Cardiac muscle cell (in vitro differentiated cells and primary cell): ENCODE measurements around the gene GRAMD1A. TPM values are rescaled to one million over a fixed set of nuclear protein-coding genes. Genes with fewer than 3 reads are reported as not detected.

Experiments
- DNase-seq, 2 donors: peaks; one replicate each; pipeline versions ENCODE4 v3.0.0 to v3.0.0-alpha.2; 2010 to 2017; ENCODE audit warnings: low read depth in 1 of 2, low spot score in 1 of 2
- H3K27ac ChIP-seq: fragments of 200-600 bp; sonication (generic); 2 replicates; pipeline ENCODE4 v1.5.1; 2016
- H3K27me3 ChIP-seq: fragments of 200-600 bp; sonication (generic); 2 replicates; pipeline ENCODE4 v1.6.0; 2016; ENCODE audit warnings: control low read depth
- H3K36me3 ChIP-seq: fragments of 200-600 bp; sonication (generic); 2 replicates; pipeline ENCODE4 v1.5.1; 2016; ENCODE audit warnings: control low read depth
- H3K4me1 ChIP-seq: fragments of 200-600 bp; sonication (generic); 2 replicates; pipeline ENCODE4 v1.8.1; 2017; ENCODE audit warnings: low read depth, mild to moderate bottlenecking, mixed run types
- H3K4me3 ChIP-seq: fragments of 200-600 bp; sonication (generic); 2 replicates; pipeline ENCODE4 v1.5.1; 2016; ENCODE audit warnings: mild to moderate bottlenecking
- H3K9me3 ChIP-seq: fragments of 200-600 bp; sonication (generic); 2 replicates; pipeline ENCODE4 v1.5.1; 2017; ENCODE audit warnings: low read depth, mild to moderate bottlenecking, control low read depth
- polyA plus RNA-seq: library from polyadenylated mRNA; unstranded; fragments of >200 nt; fragmentation: Nextera tagmentation; extraction: Ambion mirVana; gene quantifications from 2 replicates; pipeline ENCODE4 v1.2.1, GENCODE V29; 2016
- total RNA-seq: library from RNA; depleted of rRNA; stranded (reverse); fragments of >200 nt; gene quantifications from 2 replicates; pipeline ENCODE4 v1.2.3, GENCODE V29; 2016
- TF ChIP-seq, protein P1 (sequence below): IDR thresholded peaks from 2 replicates; pipeline ENCODE4 v1.5.1; 2012; ENCODE audit warnings: low read depth, mild to moderate bottlenecking, low read length

Gene GRAMD1A
- total and polyA plus RNA-seq, 2 experiments from 2014 or later = 84.6 to 113 TPM

DNA sequence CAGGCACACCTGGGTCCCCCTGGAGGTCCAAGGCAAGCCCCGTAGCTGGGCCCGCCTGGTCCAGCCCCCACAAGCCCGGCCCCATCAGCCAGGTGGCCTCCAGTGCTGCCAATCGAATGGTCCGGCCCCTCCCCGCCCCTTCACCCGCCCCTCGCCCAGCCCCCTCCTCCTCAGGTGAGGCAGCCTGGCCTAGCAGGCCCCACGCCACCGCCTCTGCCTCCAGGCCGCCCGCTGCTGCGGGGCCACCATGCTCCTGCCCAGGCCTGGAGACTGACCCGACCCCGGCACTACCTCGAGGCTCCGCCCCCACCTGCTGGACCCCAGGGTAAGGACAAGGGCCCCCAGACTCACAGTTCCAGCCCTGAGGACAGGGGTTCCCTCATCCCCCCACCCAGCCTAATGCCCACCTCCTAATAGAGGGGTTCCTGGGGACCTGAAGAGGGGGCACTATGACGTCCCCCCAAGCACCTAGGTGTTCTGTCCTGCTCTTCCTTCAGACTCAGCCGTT, 41.5 kb downstream of the GRAMD1A start, which contains the start of gene HPN:
HPN (plus strand) TSS at position 174 of the 508 bp plus-strand sequence. CDS start 786 bp downstream, outside the sequence.
- no peaks in the 10 kb centered on the region for H3K9me3 ChIP-seq
- H3K4me1 ChIP-seq = peaks cover 20% of the 10 kb centered on the region
- TF ChIP-seq, protein P1, sequence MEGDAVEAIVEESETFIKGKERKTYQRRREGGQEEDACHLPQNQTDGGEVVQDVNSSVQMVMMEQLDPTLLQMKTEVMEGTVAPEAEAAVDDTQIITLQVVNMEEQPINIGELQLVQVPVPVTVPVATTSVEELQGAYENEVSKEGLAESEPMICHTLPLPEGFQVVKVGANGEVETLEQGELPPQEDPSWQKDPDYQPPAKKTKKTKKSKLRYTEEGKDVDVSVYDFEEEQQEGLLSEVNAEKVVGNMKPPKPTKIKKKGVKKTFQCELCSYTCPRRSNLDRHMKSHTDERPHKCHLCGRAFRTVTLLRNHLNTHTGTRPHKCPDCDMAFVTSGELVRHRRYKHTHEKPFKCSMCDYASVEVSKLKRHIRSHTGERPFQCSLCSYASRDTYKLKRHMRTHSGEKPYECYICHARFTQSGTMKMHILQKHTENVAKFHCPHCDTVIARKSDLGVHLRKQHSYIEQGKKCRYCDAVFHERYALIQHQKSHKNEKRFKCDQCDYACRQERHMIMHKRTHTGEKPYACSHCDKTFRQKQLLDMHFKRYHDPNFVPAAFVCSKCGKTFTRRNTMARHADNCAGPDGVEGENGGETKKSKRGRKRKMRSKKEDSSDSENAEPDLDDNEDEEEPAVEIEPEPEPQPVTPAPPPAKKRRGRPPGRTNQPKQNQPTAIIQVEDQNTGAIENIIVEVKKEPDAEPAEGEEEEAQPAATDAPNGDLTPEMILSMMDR = no peak
- H3K27ac ChIP-seq = peak within 1 kb of the TSS; percentile 60
- peak within 1 kb of the TSS; percentile 0 for H3K4me3 ChIP-seq
- H3K27me3 ChIP-seq = no peaks in the 10 kb centered on the region
- DNase-seq = peak in 1 of 2 donors; percentile 43
- no peaks in the 10 kb centered on the region for H3K36me3 ChIP-seq

DNA sequence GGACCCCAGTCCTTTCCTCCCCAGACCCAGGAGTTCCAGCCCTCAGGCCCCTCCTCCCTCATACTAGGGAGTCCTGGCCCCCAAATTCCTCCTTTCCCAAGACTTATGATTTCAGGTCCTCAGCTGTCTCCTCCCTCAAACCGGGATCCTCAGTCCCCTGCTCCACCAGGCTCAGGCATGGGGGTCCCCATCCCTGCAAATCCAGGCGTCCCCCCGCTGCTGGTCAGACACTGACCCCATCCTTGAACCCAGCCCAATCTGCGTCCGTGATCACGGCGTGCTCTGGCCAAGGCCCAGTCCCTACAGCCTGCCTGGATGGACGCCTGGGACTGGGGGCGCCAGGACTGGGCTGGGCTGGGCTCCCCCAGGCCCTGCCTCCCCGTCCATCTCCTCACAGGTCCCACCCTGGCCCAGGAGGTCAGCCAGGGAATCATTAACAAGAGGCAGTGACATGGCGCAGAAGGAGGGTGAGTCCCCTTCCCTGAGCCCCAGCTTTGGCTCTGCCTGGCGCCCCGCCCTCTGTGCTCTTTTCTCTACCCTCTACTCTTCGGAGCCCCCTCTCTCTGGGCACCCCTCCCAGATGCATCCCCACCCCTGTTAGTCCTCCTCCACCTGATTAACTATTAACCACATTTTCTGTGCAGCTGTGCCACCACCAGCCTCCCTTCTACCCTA, 42.1 kb downstream of the GRAMD1A start:
- Histone ChIP-seq H3K4me3 (no peak overlapping the region), H3K27me3 (no peaks in the 10 kb centered on the region), H3K9me3 (no peaks in the 10 kb centered on the region), H3K27ac (no peak overlapping the region), H3K36me3 (no peaks in the 10 kb centered on the region), H3K4me1 (peaks cover 20% of the 10 kb centered on the region)
- DNase-seq = no peak
- TF ChIP-seq, protein P1 = no peak

DNA sequence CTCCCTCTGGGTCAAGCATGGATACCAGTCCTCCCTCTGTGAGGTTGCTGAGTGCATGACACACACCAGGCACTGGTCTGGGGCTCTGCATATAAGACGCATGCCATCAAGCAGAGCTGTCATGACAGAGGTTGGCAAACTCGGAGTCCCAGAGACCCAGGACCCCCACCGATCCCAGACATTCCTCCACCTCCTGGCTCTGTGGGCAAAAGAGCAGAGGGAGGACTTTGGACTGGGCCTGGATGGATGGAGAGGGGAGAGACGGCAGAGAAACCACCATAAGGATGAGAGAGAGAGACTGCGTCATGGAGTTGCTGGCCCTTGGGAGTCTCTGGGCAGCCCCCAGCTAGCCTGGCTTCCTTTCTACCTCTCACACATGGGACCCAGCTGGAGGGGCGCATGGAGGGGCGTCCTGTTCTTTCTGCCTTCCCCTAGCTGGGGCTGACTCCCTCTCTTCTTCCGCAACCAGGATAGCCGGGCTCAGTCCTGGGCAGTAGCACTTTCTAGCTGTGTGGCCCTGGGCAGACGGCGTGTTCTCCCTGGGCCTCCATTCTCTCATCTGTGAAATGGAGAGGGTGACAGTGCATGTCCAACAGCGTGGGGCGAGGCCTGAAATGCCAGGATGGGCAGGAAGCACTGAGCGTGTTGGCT, 43.0 kb downstream of the GRAMD1A start:
- DNase-seq = no peak
- Histone ChIP-seq H3K27me3 (no peaks in the 10 kb centered on the region), H3K36me3 (no peaks in the 10 kb centered on the region), H3K27ac (no peak overlapping the region), H3K9me3 (no peaks in the 10 kb centered on the region), H3K4me1 (peaks cover 20% of the 10 kb centered on the region), H3K4me3 (no peak overlapping the region)
- TF ChIP-seq, protein P1 = no peak

DNA sequence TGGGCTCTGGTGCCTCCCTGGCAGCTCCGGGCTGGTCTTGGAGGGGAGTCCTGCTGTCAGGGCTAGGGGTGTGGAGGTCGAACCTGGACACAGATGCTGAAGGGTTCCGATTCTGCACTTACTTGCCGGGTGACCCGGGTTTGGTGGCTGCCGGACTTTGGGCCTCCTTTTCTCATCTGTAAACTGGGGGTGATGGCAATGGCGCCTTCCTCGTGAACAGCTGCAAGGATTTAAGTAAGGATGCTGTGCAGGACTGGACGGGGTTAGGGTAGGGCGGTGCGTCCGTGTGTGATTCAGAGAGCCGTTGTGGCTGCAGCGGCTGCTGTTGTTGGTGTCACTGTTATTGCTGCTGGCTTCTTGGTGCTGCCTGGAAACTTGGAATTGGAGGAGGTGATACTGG, 43.8 kb downstream of the GRAMD1A start:
- H3K36me3 ChIP-seq = no peaks in the 10 kb centered on the region
- no peaks in the 10 kb centered on the region for H3K27me3 ChIP-seq
- no peak overlapping the region for H3K4me3 ChIP-seq
- DNase-seq = no peak
- no peaks in the 10 kb centered on the region for H3K9me3 ChIP-seq
- no peak overlapping the region for H3K27ac ChIP-seq
- TF ChIP-seq, protein P1 = no peak
- peaks cover 20% of the 10 kb centered on the region for H3K4me1 ChIP-seq

DNA sequence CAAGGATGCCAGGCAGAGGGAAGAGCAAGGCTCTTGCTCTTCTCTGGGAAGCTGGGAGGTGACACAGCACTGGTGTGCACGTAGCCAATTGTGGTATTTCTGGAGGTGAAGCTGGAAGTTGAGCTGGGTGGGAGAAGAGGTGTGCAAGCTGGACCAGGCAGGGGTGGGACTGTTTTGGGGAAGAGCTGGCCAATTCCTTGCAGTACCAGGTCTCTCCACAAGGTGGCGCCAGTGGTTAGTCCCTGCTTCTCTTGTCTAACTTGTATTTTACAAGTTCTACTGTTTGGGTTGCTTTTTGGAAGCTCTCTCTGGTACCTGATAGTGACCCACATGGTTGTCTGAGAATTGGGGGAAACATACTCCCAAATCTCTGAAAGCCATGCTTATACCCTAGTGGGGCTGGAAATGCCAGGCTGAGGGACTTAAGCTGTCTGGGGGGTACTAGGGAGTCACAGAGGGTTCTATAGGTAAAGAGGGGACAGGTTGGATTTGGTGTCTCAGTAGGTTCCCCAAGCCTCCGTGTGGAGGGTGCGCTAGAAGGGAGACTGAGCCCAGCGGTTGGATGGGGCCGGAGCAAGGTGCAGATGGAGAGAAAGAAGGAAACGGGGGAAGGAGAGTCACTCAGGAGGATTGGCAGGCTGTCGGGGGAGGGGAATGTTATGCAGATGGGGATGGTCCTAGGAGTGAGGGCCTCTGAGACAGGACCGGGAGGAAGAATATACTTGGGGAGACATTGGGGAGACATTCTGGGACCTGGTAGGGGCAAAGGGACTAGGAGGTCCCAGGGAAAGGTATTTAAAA, 44.4 kb downstream of the GRAMD1A start:
- no peaks in the 10 kb centered on the region for H3K9me3 ChIP-seq
- no peaks in the 10 kb centered on the region for H3K27me3 ChIP-seq
- DNase-seq = peak; percentile 49 to 66
- no peak overlapping the region for H3K4me3 ChIP-seq
- no peaks in the 10 kb centered on the region for H3K36me3 ChIP-seq
- TF ChIP-seq, protein P1 = peak; percentile 99
- H3K27ac ChIP-seq = no peak overlapping the region
- H3K4me1 ChIP-seq = peaks cover 20% of the 10 kb centered on the region
